Activated CD8-positive, alpha-beta T cell treated with anti-CD3 and anti-CD28 coated beads for 36 hours (primary cell): Measurements from ENCODE around the gene MAP3K5. TPM values are rescaled to one million over a fixed set of nuclear protein-coding genes. Genes with fewer than 3 reads are reported as not detected.
"Not testable (repeated sequence)": the region's sequence is repeated elsewhere in the genome, so short reads cannot be mapped to it uniquely, and the experiment has no call there.

Experiments used
- ATAC-seq: fragments of 200-7000 bp; cut with Tn5 transposase; one replicate; pipeline ENCODE4 v1.10.0; 2021; ENCODE audit warnings: mild to moderate bottlenecking, moderate library complexity
- CTCF ChIA-PET: fragments of 350-600 bp; sonication (Branson Sonifier 250); formaldehyde crosslinking; loops from one replicate; lab custom pipeline; 2021; ENCODE audit warnings: antibody characterized with exemption; lab: Charles Lee
- POLR2A ChIA-PET: fragments of 350-600 bp; sonication (Branson Sonifier 250); formaldehyde crosslinking; loops from one replicate; lab custom pipeline; 2021; ENCODE audit warnings: antibody characterized with exemption; lab: Charles Lee
- DNase-seq: peaks from one replicate; pipeline ENCODE4 v3.0.0-alpha.2; 2020
- H3K27ac Mint-ChIP-seq: one replicate; pipeline ENCODE4 v1.8.0; 2021; ENCODE audit warnings: mild to moderate bottlenecking, mixed read lengths
- H3K27me3 Mint-ChIP-seq: one replicate; pipeline ENCODE4 v1.8.0; 2021; ENCODE audit warnings: mixed read lengths
- H3K36me3 Mint-ChIP-seq: one replicate; pipeline ENCODE4 v1.8.0; 2021; ENCODE audit warnings: low read depth, mixed read lengths
- H3K4me1 Mint-ChIP-seq: one replicate; pipeline ENCODE4 v1.8.0; 2021; ENCODE audit warnings: low read depth, mixed read lengths
- H3K4me3 Mint-ChIP-seq: one replicate; pipeline ENCODE4 v1.8.0; 2021; ENCODE audit warnings: mild to moderate bottlenecking, moderate library complexity, mixed read lengths
- H3K9me3 Mint-ChIP-seq: one replicate; pipeline ENCODE4 v1.8.0; 2021; ENCODE audit warnings: mixed read lengths
- intact Hi-C: fragments of 100-400 bp; cut with micrococcal nuclease; formaldehyde crosslinking; loops from one replicate; pipeline ENCODE4 v1.10.0; 2022
- total RNA-seq, 2 experiments: library from RNA; stranded (reverse); gene quantifications; one replicate each; pipeline ENCODE4 v1.2.3, GENCODE V29; 2021
- TF ChIP-seq, protein P1 (sequence below): fragments of 200-600 bp; IDR thresholded peaks from one replicate; pipeline ENCODE4 v1.8.0; 2022; ENCODE audit warnings: antibody characterized with exemption, mild to moderate bottlenecking

MAP3K5 gene
- total RNA-seq, 2 experiments from 2014 or later = 4.4 to 4.6 TPM

- H3K27ac Mint-ChIP-seq = no peak overlapping the region
- no peaks in the 10 kb centered on the region for H3K36me3 Mint-ChIP-seq
- peaks cover 6% of the 10 kb centered on the region for H3K27me3 Mint-ChIP-seq
- no peaks in the 10 kb centered on the region for H3K9me3 Mint-ChIP-seq
- ATAC-seq (no peak), DNase-seq (no peak)
- no peaks in the 10 kb centered on the region for H3K4me1 Mint-ChIP-seq
- H3K4me3 Mint-ChIP-seq = no peak overlapping the region
- POLR2A ChIA-PET = no interaction called here
- TF ChIP-seq, protein P1, sequence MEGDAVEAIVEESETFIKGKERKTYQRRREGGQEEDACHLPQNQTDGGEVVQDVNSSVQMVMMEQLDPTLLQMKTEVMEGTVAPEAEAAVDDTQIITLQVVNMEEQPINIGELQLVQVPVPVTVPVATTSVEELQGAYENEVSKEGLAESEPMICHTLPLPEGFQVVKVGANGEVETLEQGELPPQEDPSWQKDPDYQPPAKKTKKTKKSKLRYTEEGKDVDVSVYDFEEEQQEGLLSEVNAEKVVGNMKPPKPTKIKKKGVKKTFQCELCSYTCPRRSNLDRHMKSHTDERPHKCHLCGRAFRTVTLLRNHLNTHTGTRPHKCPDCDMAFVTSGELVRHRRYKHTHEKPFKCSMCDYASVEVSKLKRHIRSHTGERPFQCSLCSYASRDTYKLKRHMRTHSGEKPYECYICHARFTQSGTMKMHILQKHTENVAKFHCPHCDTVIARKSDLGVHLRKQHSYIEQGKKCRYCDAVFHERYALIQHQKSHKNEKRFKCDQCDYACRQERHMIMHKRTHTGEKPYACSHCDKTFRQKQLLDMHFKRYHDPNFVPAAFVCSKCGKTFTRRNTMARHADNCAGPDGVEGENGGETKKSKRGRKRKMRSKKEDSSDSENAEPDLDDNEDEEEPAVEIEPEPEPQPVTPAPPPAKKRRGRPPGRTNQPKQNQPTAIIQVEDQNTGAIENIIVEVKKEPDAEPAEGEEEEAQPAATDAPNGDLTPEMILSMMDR = no peak
- CTCF ChIA-PET = interaction anchor here (0.8 kb wide), 1 partner anchor 24 kb away, joined by 3 read pairs; the partner anchor contains the start of gene MAP3K5
- intact Hi-C loops = no loop called here
These were observed 24.4 kb upstream of the MAP3K5 start for GRCh38 chr6:136816656-136817055.

- H3K4me1 Mint-ChIP-seq, H3K27me3 Mint-ChIP-seq, H3K9me3 Mint-ChIP-seq, H3K36me3 Mint-ChIP-seq, POLR2A ChIA-PET, H3K27ac Mint-ChIP-seq, ATAC-seq, CTCF ChIA-PET, intact Hi-C loops, DNase-seq, H3K4me3 Mint-ChIP-seq: not testable (repeated sequence)
These were observed 23.3 kb upstream of the MAP3K5 start for GRCh38 chr6:136815608-136816007.

DNA sequence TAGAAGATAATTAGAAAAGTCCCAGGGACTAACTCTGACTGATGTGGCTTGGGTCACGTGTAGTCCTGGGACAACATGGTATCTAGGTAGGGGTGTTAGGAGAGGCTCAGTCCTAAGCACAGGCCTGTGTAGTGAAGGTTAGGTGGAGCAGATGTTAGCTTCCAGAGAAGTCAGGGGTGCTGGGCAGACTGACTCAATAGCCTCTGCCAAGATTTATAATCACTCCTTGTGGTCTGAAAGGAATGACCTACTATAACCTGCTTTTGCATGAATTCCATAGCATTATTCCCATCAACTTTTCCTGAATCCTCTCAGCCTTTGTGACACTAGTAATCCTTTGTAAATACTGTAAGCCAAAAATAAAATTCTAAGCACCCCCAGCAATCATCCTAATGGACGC, 19.9 kb upstream of the MAP3K5 start:
- ChIA-PET CTCF (interaction anchor here (1.7 to 2.1 kb wide), 2 partner anchors 37 to 168 kb away, joined by 4 to 8 read pairs; no protein-coding TSS in a partner anchor), POLR2A (no interaction called here)
- no peak for DNase-seq
- H3K9me3 Mint-ChIP-seq = no peaks in the 10 kb centered on the region
- no peaks in the 10 kb centered on the region for H3K4me1 Mint-ChIP-seq
- H3K36me3 Mint-ChIP-seq = no peaks in the 10 kb centered on the region
- intact Hi-C loops = no loop called here
- no peak for ATAC-seq
- no peak overlapping the region for H3K27ac Mint-ChIP-seq
- H3K4me3 Mint-ChIP-seq = no peak overlapping the region
- TF ChIP-seq, protein P1 = no peak
- peaks cover 2% of the 10 kb centered on the region for H3K27me3 Mint-ChIP-seq

GRCh38 chr6:136811272-136811671, 19.0 kb upstream of the MAP3K5 start:
- CTCF ChIA-PET = interaction anchor here (0.8 to 2.1 kb wide), 4 partner anchors 19 to 167 kb away, joined by 3 to 8 read pairs (median 4); partner anchors contain the start of gene MAP3K5
- peaks cover 1% of the 10 kb centered on the region for H3K27me3 Mint-ChIP-seq
- intact Hi-C loops = no loop called here
- H3K27ac Mint-ChIP-seq = no peak overlapping the region
- DNase-seq (no peak), ATAC-seq (no peak)
- POLR2A ChIA-PET = no interaction called here
- TF ChIP-seq, protein P1 = no peak
- no peaks in the 10 kb centered on the region for H3K9me3 Mint-ChIP-seq
- H3K4me1 Mint-ChIP-seq = no peaks in the 10 kb centered on the region
- H3K4me3 Mint-ChIP-seq = no peak overlapping the region
- no peaks in the 10 kb centered on the region for H3K36me3 Mint-ChIP-seq

- POLR2A ChIA-PET = no interaction called here
- TF ChIP-seq, protein P1 = no peak
- intact Hi-C loops = no loop called here
These were observed 17.0 kb upstream of the MAP3K5 start for GRCh38 chr6:136809091-136809860.

More at GRCh38 chr6:136809091-136809860, 17.0 kb upstream of the MAP3K5 start:
- DNase-seq (no peak), ATAC-seq (no peak)
- Mint-ChIP-seq H3K27ac (no peak overlapping the region), H3K4me1 (no peaks in the 10 kb centered on the region), H3K36me3 (no peaks in the 10 kb centered on the region), H3K4me3 (no peak overlapping the region), H3K9me3 (no peaks in the 10 kb centered on the region), H3K27me3 (no peaks in the 10 kb centered on the region)
- CTCF ChIA-PET = no interaction called here
